ENCODE results near the gene FTHL17.

Gene FTHL17

GRCh38 chrX:31099536-31100090 lies 27.8 kb upstream of the FTHL17 start:
- H3K36me3 ChIP-seq: no peaks in the 10 kb centered on the region
- no peaks in the 10 kb centered on the region for H3K9me3 ChIP-seq
- no peak overlapping the region for H3K4me3 ChIP-seq (ENCODE audit: low read depth, low read length)
- H3K4me1 ChIP-seq: no peaks in the 10 kb centered on the region
- no peaks in the 10 kb centered on the region for H3K27me3 ChIP-seq
- no peak for DNase-seq
- no peak for TF ChIP-seq CTCF (IDR thresholded peaks at IDR 0.05; ENCODE audit: low read depth, low read length)

- Histone ChIP-seq H3K4me3 (ENCODE audit: low read depth, low read length) (no peak overlapping the region), H3K36me3 (no peaks in the 10 kb centered on the region), H3K27me3 (no peaks in the 10 kb centered on the region), H3K4me1 (no peaks in the 10 kb centered on the region), H3K9me3 (no peaks in the 10 kb centered on the region)
- no peak for TF ChIP-seq CTCF (IDR thresholded peaks at IDR 0.05; ENCODE audit: low read depth, low read length)
- DNase-seq: no peak
Observed at GRCh38 chrX:31098079-31098478, 26.2 kb upstream of the FTHL17 start.

- no peak for TF ChIP-seq CTCF (IDR thresholded peaks at IDR 0.05; ENCODE audit: low read depth, low read length)
- Histone ChIP-seq H3K36me3 (no peaks in the 10 kb centered on the region), H3K27me3 (no peaks in the 10 kb centered on the region), H3K9me3 (no peaks in the 10 kb centered on the region), H3K4me1 (no peaks in the 10 kb centered on the region), H3K4me3 (ENCODE audit: low read depth, low read length) (no peak overlapping the region)
- no peak for DNase-seq
Observed at GRCh38 chrX:31093639-31093975, 21.8 kb upstream of the FTHL17 start.

- no peaks in the 10 kb centered on the region for H3K36me3 ChIP-seq
- no peak for TF ChIP-seq CTCF (IDR thresholded peaks at IDR 0.05; ENCODE audit: low read depth, low read length)
- DNase-seq: no peak
- H3K27me3 ChIP-seq: no peaks in the 10 kb centered on the region
- H3K4me3 ChIP-seq (ENCODE audit: low read depth, low read length): no peak overlapping the region
- no peaks in the 10 kb centered on the region for H3K4me1 ChIP-seq
- H3K9me3 ChIP-seq: no peaks in the 10 kb centered on the region
Observed at GRCh38 chrX:31092970-31093638, 21.3 kb upstream of the FTHL17 start.

- Histone ChIP-seq H3K27me3 (no peaks in the 10 kb centered on the region), H3K36me3 (no peaks in the 10 kb centered on the region), H3K9me3 (no peaks in the 10 kb centered on the region), H3K4me3 (ENCODE audit: low read depth, low read length) (no peak overlapping the region), H3K4me1 (no peaks in the 10 kb centered on the region)
- no peak for TF ChIP-seq CTCF (IDR thresholded peaks at IDR 0.05; ENCODE audit: low read depth, low read length)
- DNase-seq: no peak
Observed at GRCh38 chrX:31092476-31092875, 20.6 kb upstream of the FTHL17 start.

- no peak for DNase-seq
Observed at GRCh38 chrX:31091819-31092218, 20.0 kb upstream of the FTHL17 start.

More at GRCh38 chrX:31091819-31092218, 20.0 kb upstream of the FTHL17 start:
- Histone ChIP-seq H3K4me1 (no peaks in the 10 kb centered on the region), H3K36me3 (no peaks in the 10 kb centered on the region), H3K4me3 (ENCODE audit: low read depth, low read length) (no peak overlapping the region), H3K9me3 (no peaks in the 10 kb centered on the region), H3K27me3 (no peaks in the 10 kb centered on the region)
- no peak for TF ChIP-seq CTCF (IDR thresholded peaks at IDR 0.05; ENCODE audit: low read depth, low read length)
